Measurements from ENCODE around the gene COPA.
"Not testable (repeated sequence)": the region's sequence is repeated elsewhere in the genome, so short reads cannot be mapped to it uniquely, and the experiment has no call there.

COPA gene

GRCh38 chr1:160322831-160323230 lies 20.2 kb downstream of the COPA start:
- DNase-seq, result no peak

- no peak for DNase-seq
These were observed 27.7 kb downstream of the COPA start for GRCh38 chr1:160315359-160315758.

GRCh38 chr1:160309571-160309970 lies 33.5 kb downstream of the COPA start:
- no peak for DNase-seq

GRCh38 chr1:160309185-160309557 lies 33.9 kb downstream of the COPA start:
- DNase-seq, result no peak

GRCh38 chr1:160308451-160309184 lies 34.4 kb downstream of the COPA start:
- DNase-seq, result no peak

GRCh38 chr1:160307118-160307791 lies 35.8 kb downstream of the COPA start:
- DNase-seq, result no peak

- DNase-seq, result no peak
These were observed 42.9 kb downstream of the COPA start for GRCh38 chr1:160300173-160300572.

- no peak for DNase-seq
These were observed 47.0 kb downstream of the COPA start for GRCh38 chr1:160296036-160296435.

GRCh38 chr1:160293020-160293968 lies 49.8 kb downstream of the COPA start:
- DNase-seq, result no peak

GRCh38 chr1:160291248-160292220 lies 51.5 kb downstream of the COPA start:
- peak; percentile 8 for DNase-seq

GRCh38 chr1:160287769-160288168 lies 55.3 kb downstream of the COPA start:
- not testable (repeated sequence) for DNase-seq

GRCh38 chr1:160285506-160285905 lies 57.5 kb downstream of the COPA start:
- DNase-seq, result no peak

- DNase-seq, result peak; percentile 85
These were observed 58.2 kb downstream of the COPA start, which contains the start of gene PEX19 for GRCh38 chr1:160284782-160285344. Gene PEX19, minus strand, starts transcription at chr1:160285133. Its CDS starts 9 bp downstream, at chr1:160285124.

- DNase-seq, result no peak
These were observed 58.7 kb downstream of the COPA start for GRCh38 chr1:160284220-160284781.

GRCh38 chr1:160282807-160283206 lies 60.2 kb downstream of the COPA start:
- DNase-seq, result no peak

GRCh38 chr1:160277987-160278386 lies 65.1 kb downstream of the COPA start:
- no peak for DNase-seq

GRCh38 chr1:160277330-160277729 lies 65.7 kb downstream of the COPA start:
- no peak for DNase-seq

- no peak for DNase-seq
These were observed 72.0 kb downstream of the COPA start for GRCh38 chr1:160271025-160271424.

- DNase-seq, result no peak
These were observed 75.6 kb downstream of the COPA start for GRCh38 chr1:160267284-160267991.

GRCh38 chr1:160264795-160265307 lies 78.2 kb downstream of the COPA start:
- no peak for DNase-seq

All from NCI-H510A (cell line).